ENCODE data around the gene MAPT.

Gene MAPT

GRCh38 chr17:45873728-45874127, 20.6 kb upstream of the MAPT start:
- DNase-seq = peak; percentile 24
- Mint-ChIP-seq H3K36me3 (ENCODE audit: low read depth) (no peaks in the 10 kb centered on the region), H3K4me3 (no peak overlapping the region), H3K4me1 (peaks cover 12% of the 10 kb centered on the region), H3K27ac (no peak overlapping the region), H3K27me3 (peaks cover 3% of the 10 kb centered on the region), H3K9me3 (no peaks in the 10 kb centered on the region)
- peak; percentile 87 for ATAC-seq

GRCh38 chr17:45874151-45874550, 20.2 kb upstream of the MAPT start:
- Mint-ChIP-seq H3K27ac (no peak overlapping the region), H3K9me3 (no peaks in the 10 kb centered on the region)
- no peak for ATAC-seq

GRCh38 chr17:45876539-45876938, 17.8 kb upstream of the MAPT start:
- Mint-ChIP-seq H3K4me3 (no peak overlapping the region), H3K9me3 (no peaks in the 10 kb centered on the region), H3K27me3 (peaks cover 10% of the 10 kb centered on the region), H3K36me3 (ENCODE audit: low read depth) (no peaks in the 10 kb centered on the region), H3K27ac (no peak overlapping the region), H3K4me1 (peaks cover 11% of the 10 kb centered on the region)
- DNase-seq (no peak), ATAC-seq (no peak)

More at GRCh38 chr17:45874151-45874550, 20.2 kb upstream of the MAPT start:
- H3K36me3 Mint-ChIP-seq (ENCODE audit: low read depth) = no peaks in the 10 kb centered on the region
- no peak overlapping the region for H3K4me3 Mint-ChIP-seq
- no peak for DNase-seq
- H3K4me1 Mint-ChIP-seq = peaks cover 12% of the 10 kb centered on the region
- H3K27me3 Mint-ChIP-seq = peaks cover 3% of the 10 kb centered on the region

- Mint-ChIP-seq H3K9me3 (no peaks in the 10 kb centered on the region), H3K4me3 (no peak overlapping the region), H3K36me3 (ENCODE audit: low read depth) (no peaks in the 10 kb centered on the region), H3K27me3 (peaks cover 16% of the 10 kb centered on the region), H3K4me1 (peaks cover 7% of the 10 kb centered on the region), H3K27ac (no peak overlapping the region)
- DNase-seq (no peak), ATAC-seq (no peak)
Observed at GRCh38 chr17:45877467-45877866, 16.9 kb upstream of the MAPT start.

- Mint-ChIP-seq H3K27ac (no peak overlapping the region), H3K27me3 (peaks cover 21% of the 10 kb centered on the region), H3K36me3 (ENCODE audit: low read depth) (no peaks in the 10 kb centered on the region), H3K4me1 (peaks cover under 1% of the 10 kb centered on the region), H3K9me3 (peaks cover 8% of the 10 kb centered on the region), H3K4me3 (no peak overlapping the region)
- DNase-seq (no peak), ATAC-seq (no peak)
Observed at GRCh38 chr17:45883063-45883462, 11.3 kb upstream of the MAPT start.

GRCh38 chr17:45886852-45887251, 7.5 kb upstream of the MAPT start:
- H3K4me1 Mint-ChIP-seq = peaks cover 9% of the 10 kb centered on the region
- no peak for ATAC-seq
- peaks cover 16% of the 10 kb centered on the region for H3K27me3 Mint-ChIP-seq
- no peak overlapping the region for H3K27ac Mint-ChIP-seq
- no peak for DNase-seq
- H3K4me3 Mint-ChIP-seq = no peak overlapping the region
- H3K36me3 Mint-ChIP-seq (ENCODE audit: low read depth) = no peaks in the 10 kb centered on the region
- peaks cover 8% of the 10 kb centered on the region for H3K9me3 Mint-ChIP-seq

- peaks cover 17% of the 10 kb centered on the region for H3K27me3 Mint-ChIP-seq
- peaks cover 8% of the 10 kb centered on the region for H3K9me3 Mint-ChIP-seq
- no peaks in the 10 kb centered on the region for H3K36me3 Mint-ChIP-seq (ENCODE audit: low read depth)
Observed at GRCh38 chr17:45888392-45888791, 6.0 kb upstream of the MAPT start.

GRCh38 chr17:45889579-45889978, 4.8 kb upstream of the MAPT start:
- peaks cover 15% of the 10 kb centered on the region for H3K27me3 Mint-ChIP-seq
- no peaks in the 10 kb centered on the region for H3K36me3 Mint-ChIP-seq (ENCODE audit: low read depth)
- H3K4me3 Mint-ChIP-seq = no peak overlapping the region
- H3K27ac Mint-ChIP-seq = no peak overlapping the region
- DNase-seq (no peak), ATAC-seq (no peak)
- peaks cover 6% of the 10 kb centered on the region for H3K9me3 Mint-ChIP-seq
- H3K4me1 Mint-ChIP-seq = peaks cover 16% of the 10 kb centered on the region

More at GRCh38 chr17:45888392-45888791, 6.0 kb upstream of the MAPT start:
- ATAC-seq = peak; percentile 60
- Mint-ChIP-seq H3K27ac (peak overlapping the region; percentile 20), H3K4me1 (peaks cover 9% of the 10 kb centered on the region), H3K4me3 (no peak overlapping the region)
- no peak for DNase-seq

- Mint-ChIP-seq H3K27ac (peak overlapping the region; percentile 60), H3K9me3 (no peaks in the 10 kb centered on the region), H3K4me3 (peak overlapping the region; percentile 67), H3K27me3 (peaks cover 45% of the 10 kb centered on the region), H3K4me1 (peaks cover 26% of the 10 kb centered on the region), H3K36me3 (ENCODE audit: low read depth) (no peaks in the 10 kb centered on the region)
- ATAC-seq (no peak), DNase-seq (no peak)
Observed at GRCh38 chr17:45893725-45894021, 681 bp upstream of the MAPT start.

- ATAC-seq (no peak), DNase-seq (no peak)
- no peaks in the 10 kb centered on the region for H3K36me3 Mint-ChIP-seq (ENCODE audit: low read depth)
- H3K27ac Mint-ChIP-seq = no peak overlapping the region
- H3K4me3 Mint-ChIP-seq = peak overlapping the region; percentile 75
- H3K9me3 Mint-ChIP-seq = no peaks in the 10 kb centered on the region
- peaks cover 61% of the 10 kb centered on the region for H3K27me3 Mint-ChIP-seq
- H3K4me1 Mint-ChIP-seq = peaks cover 23% of the 10 kb centered on the region
Observed at GRCh38 chr17:45895304-45895968, 1.1 kb downstream of the MAPT start.

- H3K9me3 Mint-ChIP-seq = no peaks in the 10 kb centered on the region
- peak overlapping the region; percentile 75 for H3K4me3 Mint-ChIP-seq
- peaks cover 23% of the 10 kb centered on the region for H3K4me1 Mint-ChIP-seq
- no peak for ATAC-seq
- H3K27ac Mint-ChIP-seq = no peak overlapping the region
- no peak for DNase-seq
- no peaks in the 10 kb centered on the region for H3K36me3 Mint-ChIP-seq (ENCODE audit: low read depth)
- peaks cover 67% of the 10 kb centered on the region for H3K27me3 Mint-ChIP-seq
Observed at GRCh38 chr17:45895969-45896785, 1.8 kb downstream of the MAPT start.

GRCh38 chr17:45896803-45897693, 2.7 kb downstream of the MAPT start:
- ATAC-seq (no peak), DNase-seq (no peak)
- H3K36me3 Mint-ChIP-seq (ENCODE audit: low read depth) = no peaks in the 10 kb centered on the region
- peaks cover 64% of the 10 kb centered on the region for H3K27me3 Mint-ChIP-seq
- H3K27ac Mint-ChIP-seq = no peak overlapping the region
- H3K4me1 Mint-ChIP-seq = peaks cover 23% of the 10 kb centered on the region
- no peaks in the 10 kb centered on the region for H3K9me3 Mint-ChIP-seq
- H3K4me3 Mint-ChIP-seq = no peak overlapping the region

GRCh38 chr17:45900136-45900535, 5.8 kb downstream of the MAPT start:
- peaks cover 14% of the 10 kb centered on the region for H3K4me1 Mint-ChIP-seq
- H3K36me3 Mint-ChIP-seq (ENCODE audit: low read depth) = no peaks in the 10 kb centered on the region
- DNase-seq = no peak
- no peak overlapping the region for H3K27ac Mint-ChIP-seq
- no peak for ATAC-seq
- H3K9me3 Mint-ChIP-seq = no peaks in the 10 kb centered on the region
- H3K4me3 Mint-ChIP-seq = no peak overlapping the region
- peaks cover 68% of the 10 kb centered on the region for H3K27me3 Mint-ChIP-seq

- H3K4me3 Mint-ChIP-seq = no peak overlapping the region
- peaks cover 65% of the 10 kb centered on the region for H3K27me3 Mint-ChIP-seq
- no peaks in the 10 kb centered on the region for H3K36me3 Mint-ChIP-seq (ENCODE audit: low read depth)
- H3K4me1 Mint-ChIP-seq = peaks cover 9% of the 10 kb centered on the region
- no peaks in the 10 kb centered on the region for H3K9me3 Mint-ChIP-seq
- ATAC-seq (no peak), DNase-seq (no peak)
- no peak overlapping the region for H3K27ac Mint-ChIP-seq
Observed at GRCh38 chr17:45900723-45901415, 6.5 kb downstream of the MAPT start.

All from activated naive CD8-positive, alpha-beta T cell treated with anti-CD3 and anti-CD28 coated beads, Interleukin-2, amount 50 U/mL, for 24 hours (primary cell).